ENCODE results near the gene OPRM1.
A peak's percentile ranks its signal among the peaks of the same experiment; 100 is the strongest.

OPRM1 gene

GRCh38 chr6:154243793-154244750 is 205.0 kb downstream of the OPRM1 start:
- DNase-seq, result no peak

- no peak for DNase-seq
Observed at GRCh38 chr6:154245506-154245905, 206.5 kb downstream of the OPRM1 start.

GRCh38 chr6:154246723-154247118 is 207.7 kb downstream of the OPRM1 start:
- DNase-seq, result no peak

GRCh38 chr6:154247119-154247861 is 208.2 kb downstream of the OPRM1 start:
- no peak for DNase-seq

- DNase-seq, result no peak
Observed at GRCh38 chr6:154249499-154250298, 210.7 kb downstream of the OPRM1 start.

GRCh38 chr6:154251116-154251515 is 212.1 kb downstream of the OPRM1 start:
- DNase-seq, result no peak

GRCh38 chr6:154252678-154253077 is 213.6 kb downstream of the OPRM1 start:
- no peak for DNase-seq

- peak; percentile 33 for DNase-seq
Observed at GRCh38 chr6:154257067-154257466, 218.0 kb downstream of the OPRM1 start.

GRCh38 chr6:154258064-154258757 is 219.2 kb downstream of the OPRM1 start:
- DNase-seq, result no peak

- DNase-seq, result no peak
Observed at GRCh38 chr6:154261688-154262397, 222.8 kb downstream of the OPRM1 start.

GRCh38 chr6:154266560-154267099 is 227.6 kb downstream of the OPRM1 start:
- DNase-seq, result no peak

- no peak for DNase-seq
Observed at GRCh38 chr6:154267508-154268106, 228.6 kb downstream of the OPRM1 start.

- no peak for DNase-seq
Observed at GRCh38 chr6:154268486-154268885, 229.4 kb downstream of the OPRM1 start.

GRCh38 chr6:154274168-154274567 is 235.1 kb downstream of the OPRM1 start:
- no peak for DNase-seq

GRCh38 chr6:154276810-154277628 is 238.0 kb downstream of the OPRM1 start:
- DNase-seq, result no peak

GRCh38 chr6:154277629-154278017 is 238.6 kb downstream of the OPRM1 start:
- DNase-seq, result no peak

- no peak for DNase-seq
Observed at GRCh38 chr6:154280521-154280920, 241.5 kb downstream of the OPRM1 start.

- no peak for DNase-seq
Observed at GRCh38 chr6:154284313-154284853, 245.3 kb downstream of the OPRM1 start.

GRCh38 chr6:154285826-154286225 is 246.8 kb downstream of the OPRM1 start:
- no peak for DNase-seq
